B cell (primary cell): ENCODE measurements around the gene TMEM214. TPM values are rescaled to one million over a fixed set of nuclear protein-coding genes. Genes with fewer than 3 reads are reported as not detected.

Experiments
- ATAC-seq: fragments of 200-7000 bp; cut with Tn5 transposase; one replicate; pipeline ENCODE4 v1.10.0; 2021; ENCODE audit warnings: low read depth, mild to moderate bottlenecking, moderate number of reproducible peaks, moderate library complexity
- CTCF ChIA-PET: fragments of 350-600 bp; sonication (Branson Sonifier 250); formaldehyde crosslinking; loops from one replicate; lab custom pipeline; 2021; ENCODE audit warnings: antibody characterized with exemption, inconsistent platforms; lab: Charles Lee
- POLR2A ChIA-PET: fragments of 350-600 bp; sonication (Branson Sonifier 250); formaldehyde crosslinking; loops from one replicate; lab custom pipeline; 2021; ENCODE audit warnings: antibody characterized with exemption; lab: Charles Lee
- DNase-seq: peaks from one replicate; pipeline ENCODE4 v3.0.0; 2013
- H2AFZ ChIP-seq: 2 replicates; pipeline ENCODE4 v1.6.1; 2012; ENCODE audit warnings: mild to moderate bottlenecking, low read depth, low read length; ENCODE audit not compliant: insufficient read depth, poor library complexity, severe bottlenecking
- H3K27ac ChIP-seq, 2 donors: 1 replicate in 1 of 2; 2 replicates in 1 of 2; pipeline ENCODE4 v1.5.1; 2012 to 2013; ENCODE audit warnings: low read length in 2 of 2, mild to moderate bottlenecking in 2 of 2, moderate library complexity in 1 of 2
- H3K27me3 ChIP-seq, 4 experiments: fragments of 200-600 bp in 1 of 4; sonication (generic) in 1 of 4; replicated peaks in 1 of 4; 1 replicate in 2 of 4; 2 replicates in 2 of 4; pipeline versions ENCODE4 v1.6.1 to v1.7.0; 2013 to 2016; ENCODE audit warnings: low read length in 3 of 4, mild to moderate bottlenecking in 2 of 4, mixed read lengths in 1 of 4, moderate library complexity in 1 of 4; ENCODE audit not compliant: insufficient read depth in 4 of 4, control insufficient read depth in 3 of 4; ENCODE audit errors: control extremely low read depth in 1 of 4
- H3K36me3 ChIP-seq, 2 experiments: replicated peaks in 1 of 2; 1 replicate in 1 of 2; 2 replicates in 1 of 2; pipeline versions ENCODE4 v1.6.1 to v1.7.1; 2013; ENCODE audit warnings: low read length in 1 of 2; ENCODE audit not compliant: insufficient read depth in 2 of 2, control insufficient read depth in 1 of 2; ENCODE audit errors: control extremely low read depth in 1 of 2, extremely low read depth in 1 of 2
- H3K4me1 ChIP-seq, 2 donors: fragments of 200-600 bp in 1 of 2; sonication (generic) in 1 of 2; 1 replicate in 1 of 2; 2 replicates in 1 of 2; pipeline versions ENCODE4 v1.5.1 to v1.6.1; 2013 to 2017; ENCODE audit warnings: low read length in 2 of 2; ENCODE audit not compliant: control insufficient read depth in 2 of 2, insufficient read depth in 2 of 2
- H3K4me2 ChIP-seq: replicated peaks from 2 replicates; pipeline ENCODE3; 2012; ENCODE audit warnings: mild to moderate bottlenecking, low read depth, low read length; ENCODE audit not compliant: poor library complexity, severe bottlenecking
- H3K4me3 ChIP-seq, 5 experiments: fragments of 200-600 bp in 1 of 5; sonication (generic) in 1 of 5; 1 replicate in 3 of 5; 2 replicates in 2 of 5; pipeline versions ENCODE4 v1.5.1 to v1.7.0; 2011 to 2016; ENCODE audit warnings: low read length in 4 of 5, mild to moderate bottlenecking in 4 of 5, low read depth in 2 of 5, control low read depth in 1 of 5, moderate library complexity in 1 of 5; ENCODE audit not compliant: insufficient read depth in 1 of 5; ENCODE audit errors: control extremely low read depth in 1 of 5, extremely low read depth in 1 of 5
- H3K79me2 ChIP-seq: fragments of 200-600 bp; sonication (generic); one replicate; pipeline ENCODE4 v1.6.0; 2016; ENCODE audit warnings: low read length; ENCODE audit not compliant: control insufficient read depth, insufficient read depth
- H3K9ac ChIP-seq: fragments of 200-600 bp; sonication (generic); 2 replicates; pipeline ENCODE4 v1.6.1; 2017; ENCODE audit warnings: mild to moderate bottlenecking, low read length, moderate library complexity
- H3K9me3 ChIP-seq, 3 donors: one replicate each; pipeline versions ENCODE4 v1.6.1 to v1.7.1; 2013; ENCODE audit warnings: low read length in 2 of 3; ENCODE audit not compliant: control insufficient read depth in 2 of 3, insufficient read depth in 1 of 3; ENCODE audit errors: control extremely low read depth in 1 of 3
- H4K20me1 ChIP-seq: 2 replicates; pipeline ENCODE4 v1.6.0; 2012; ENCODE audit warnings: mild to moderate bottlenecking, low read length; ENCODE audit not compliant: insufficient read depth, control insufficient read depth, poor library complexity, severe bottlenecking
- H3K27ac Mint-ChIP-seq: one replicate; pipeline ENCODE4 v1.8.0; 2021; ENCODE audit warnings: mixed read lengths
- H3K27me3 Mint-ChIP-seq: one replicate; pipeline ENCODE4 v1.8.0; 2021; ENCODE audit warnings: mixed read lengths
- H3K4me1 Mint-ChIP-seq: one replicate; pipeline ENCODE4 v1.8.0; 2021; ENCODE audit warnings: mixed read lengths
- H3K4me3 Mint-ChIP-seq: one replicate; pipeline ENCODE4 v1.8.0; 2021; ENCODE audit warnings: mixed read lengths
- H3K9me3 Mint-ChIP-seq: one replicate; pipeline ENCODE4 v1.8.0; 2022; ENCODE audit warnings: mixed read lengths; ENCODE audit not compliant: insufficient read depth
- CTCF ChIP-seq: fragments of 200-600 bp; IDR thresholded peaks from one replicate; pipeline ENCODE4 v1.8.0; 2022; ENCODE audit warnings: antibody characterized with exemption, mild to moderate bottlenecking
- EZH2 ChIP-seq: IDR thresholded peaks from 2 replicates; pipeline ENCODE4 v1.6.1; 2012; ENCODE audit warnings: borderline replicate concordance, low read depth, mild to moderate bottlenecking, moderate library complexity, low read length; ENCODE audit not compliant: insufficient read depth, poor library complexity, severe bottlenecking
- WGBS: methylation state at CpG from one replicate; pipeline ENCODE4 v1.1.5; 2013; ENCODE audit warnings: missing lambda C conversion rate; ENCODE audit not compliant: insufficient coverage; 5-methylcytosine and 5-hydroxymethylcytosine counted together
- intact Hi-C: fragments of 100-400 bp; cut with micrococcal nuclease; formaldehyde crosslinking; loops from one replicate; pipeline ENCODE4 v1.10.0; 2022
- polyA plus RNA-seq: library from polyadenylated mRNA; depleted of rRNA; stranded (reverse); fragments of >200 nt; gene quantifications from 2 replicates; pipeline ENCODE4 v1.2.3, GENCODE V29; 2012
- total RNA-seq, 2 donors: library from RNA; stranded (reverse); fragments of 120-200 nt in 1 of 2; gene quantifications; 1 replicate in 1 of 2; 2 replicates in 1 of 2; pipeline versions ENCODE4 v1.2.3 to v1.2.4, GENCODE V29; 2013 to 2022

TMEM214 gene
- total and polyA plus RNA-seq, 2 donors (not counting 1 experiment from before 2014, with no cell fraction given): 80.1 to 91.1 TPM

DNA sequence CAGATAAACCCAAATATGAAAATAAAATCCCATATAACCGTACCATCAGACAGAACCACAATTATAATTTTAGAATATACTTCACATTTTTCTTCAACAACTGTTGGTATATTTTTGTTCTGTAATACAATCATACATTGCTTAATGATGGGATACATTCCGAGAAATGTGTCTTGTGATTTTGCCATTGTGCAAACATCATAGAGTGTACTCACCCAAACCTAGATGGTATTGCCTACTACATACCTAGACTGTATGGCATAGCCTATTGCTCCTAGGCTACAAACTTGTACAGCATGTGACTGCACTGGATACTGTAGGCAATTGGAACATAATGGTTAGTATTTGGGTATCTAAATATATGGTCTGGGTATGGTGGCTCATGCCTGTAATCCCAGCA is 31.8 kb upstream of the TMEM214 start:
- Histone ChIP-seq H3K4me2 (no peak overlapping the region), H4K20me1 (no peaks in the 10 kb centered on the region), H3K27me3 (no peaks in the 10 kb centered on the region), H2AFZ (no peak overlapping the region), H3K36me3 (no peaks in the 10 kb centered on the region), H3K4me3 (no peak overlapping the region), H3K4me1 (no peaks in the 10 kb centered on the region), H3K27ac (no peak overlapping the region), H3K9ac (no peak overlapping the region), H3K9me3 (no peaks in the 10 kb centered on the region), H3K79me2 (no peaks in the 10 kb centered on the region)
- Mint-ChIP-seq H3K27me3 (peaks cover 37% of the 10 kb centered on the region), H3K9me3 (no peaks in the 10 kb centered on the region), H3K27ac (no peak overlapping the region), H3K4me3 (no peak overlapping the region), H3K4me1 (no peaks in the 10 kb centered on the region)
- no peak for ATAC-seq
- ChIA-PET POLR2A (no interaction called here), CTCF (no interaction called here)
- WGBS: no CpG with 5 or more reads among the region's 2 CpGs
- TF ChIP-seq EZH2 (no peak), CTCF (no peak)
- intact Hi-C loops: no loop called here
- DNase-seq: no peak

DNA sequence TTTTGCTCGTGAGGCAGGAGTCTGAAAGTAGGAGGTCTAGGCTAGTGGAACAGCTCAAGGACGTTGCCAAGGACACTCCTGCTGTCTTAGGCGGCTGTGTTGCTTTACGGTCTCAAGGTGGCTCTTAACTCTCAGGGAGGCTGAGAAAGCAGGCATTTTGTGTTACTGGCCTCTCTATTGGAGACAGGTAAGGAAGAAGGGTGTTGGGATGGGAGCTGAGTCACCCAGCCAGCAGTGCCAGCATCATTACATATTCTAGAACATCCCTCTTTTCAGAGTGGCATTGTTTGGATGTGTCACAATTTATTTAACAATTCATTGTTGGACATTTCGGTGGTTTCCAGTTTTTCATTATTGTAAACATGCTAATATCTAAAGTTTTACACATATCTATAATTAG is 30.8 kb upstream of the TMEM214 start:
- H4K20me1 ChIP-seq: no peaks in the 10 kb centered on the region
- H3K4me2 ChIP-seq: no peak overlapping the region
- no peak overlapping the region for H3K9ac ChIP-seq
- H3K36me3 ChIP-seq: no peaks in the 10 kb centered on the region
- 89% methylated on average over 4 of the region's 5 CpGs for WGBS
- no peaks in the 10 kb centered on the region for H3K4me1 ChIP-seq
- ATAC-seq (no peak), DNase-seq (no peak)
- CTCF ChIA-PET: no interaction called here
- intact Hi-C loops: no loop called here
- H3K9me3 ChIP-seq: no peaks in the 10 kb centered on the region
- H2AFZ ChIP-seq: no peak overlapping the region
- Mint-ChIP-seq H3K9me3 (no peaks in the 10 kb centered on the region), H3K4me3 (no peak overlapping the region), H3K27me3 (peaks cover 37% of the 10 kb centered on the region), H3K27ac (no peak overlapping the region), H3K4me1 (no peaks in the 10 kb centered on the region)
- no peak for TF ChIP-seq CTCF
- no peak for TF ChIP-seq EZH2
- H3K27ac ChIP-seq: no peak overlapping the region
- POLR2A ChIA-PET: no interaction called here
- H3K27me3 ChIP-seq: no peaks in the 10 kb centered on the region
- H3K4me3 ChIP-seq: no peak overlapping the region
- no peaks in the 10 kb centered on the region for H3K79me2 ChIP-seq
